Iris pigment epithelial cell (primary cell): ENCODE results near the gene EXOC4.
A peak's percentile ranks its signal among the peaks of the same experiment; 100 is the strongest.

ENCODE experiments used
- DNase-seq: peaks from one replicate; pipeline ENCODE4 v3.0.0-alpha.2; 2011; ENCODE audit warnings: low read depth

Gene EXOC4

GRCh38 chr7:133794479-133794878, 541.6 kb downstream of the EXOC4 start:
- DNase-seq = no peak

GRCh38 chr7:133795068-133795665, 542.3 kb downstream of the EXOC4 start:
- no peak for DNase-seq

DNA sequence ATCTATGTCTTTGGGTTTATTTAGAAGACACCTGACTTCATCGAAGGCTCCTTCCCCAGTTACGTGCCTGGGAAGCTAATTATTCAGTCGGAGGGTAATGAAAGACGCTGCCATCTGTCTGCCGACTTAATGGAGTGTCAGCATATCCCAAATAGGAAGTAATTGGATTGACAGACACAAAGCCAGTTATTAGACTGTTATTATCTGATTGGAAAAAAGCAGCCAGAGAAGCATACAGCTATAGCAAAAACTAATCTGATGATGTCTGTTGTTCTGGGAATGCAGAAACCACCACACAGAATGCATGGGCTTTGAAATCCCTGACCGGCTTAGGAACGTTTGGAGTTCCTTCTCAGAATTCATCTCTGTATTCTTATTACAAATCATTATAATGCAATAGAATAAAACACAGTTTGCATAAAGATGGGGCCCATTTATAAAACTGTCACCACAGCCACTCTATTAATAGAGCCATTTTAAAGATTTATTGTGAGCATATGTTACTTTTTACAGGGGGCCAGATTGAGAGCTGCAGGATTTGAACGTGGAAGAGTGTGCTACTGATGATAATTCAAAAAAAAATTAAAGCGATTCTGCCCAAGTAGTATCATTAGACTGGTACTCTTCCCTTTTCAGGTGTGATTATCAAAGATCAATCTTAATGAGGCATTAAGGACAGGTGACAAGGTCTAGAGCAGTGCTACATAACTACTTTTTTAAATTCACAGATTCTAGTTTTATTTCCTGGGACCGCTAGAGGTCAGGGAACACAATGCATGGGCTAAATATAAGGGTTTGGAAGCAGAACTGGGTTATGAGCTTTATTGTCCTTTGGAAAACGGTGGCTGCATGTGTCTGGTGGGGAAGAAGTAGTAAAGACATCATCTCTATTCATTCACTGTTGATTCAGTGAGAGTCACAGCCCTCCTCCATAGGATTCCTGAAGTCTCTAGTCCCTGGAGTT, 544.2 kb downstream of the EXOC4 start:
- no peak for DNase-seq

DNA sequence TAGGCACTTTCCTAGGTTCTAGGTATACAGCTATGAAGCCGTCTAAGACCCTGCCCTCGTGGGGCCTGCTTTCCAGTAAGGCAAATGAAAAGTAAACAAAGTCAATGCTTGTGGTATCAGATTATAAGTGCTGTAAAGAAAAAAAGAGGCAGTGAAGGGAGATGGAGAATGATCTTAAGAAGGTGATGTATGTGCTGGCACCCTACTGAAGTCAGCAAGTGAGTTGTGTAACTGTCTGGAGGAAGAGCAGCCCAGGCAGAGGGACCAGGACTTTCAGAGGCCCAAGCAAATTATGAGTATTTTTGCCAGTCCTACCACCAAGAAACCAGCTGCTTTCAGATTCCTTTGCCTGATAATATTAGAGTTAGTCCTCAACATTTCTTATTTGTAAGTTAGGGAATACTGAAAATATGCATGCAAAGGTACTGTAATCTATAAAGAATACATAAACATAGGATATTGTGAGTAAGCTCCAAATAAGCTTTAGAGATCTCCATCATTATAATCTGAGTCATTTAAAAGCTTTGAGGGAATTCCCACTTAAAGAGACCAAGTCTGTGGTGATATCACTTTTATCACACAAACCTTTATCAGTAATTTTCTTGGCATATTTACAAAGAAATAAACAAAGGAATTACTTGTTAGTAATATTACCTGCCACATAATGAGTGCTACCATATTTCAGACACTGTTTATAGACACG, 545.1 kb downstream of the EXOC4 start:
- DNase-seq = peak; percentile 68

- no peak for DNase-seq
These were observed 548.5 kb downstream of the EXOC4 start for GRCh38 chr7:133801341-133801740.

DNA sequence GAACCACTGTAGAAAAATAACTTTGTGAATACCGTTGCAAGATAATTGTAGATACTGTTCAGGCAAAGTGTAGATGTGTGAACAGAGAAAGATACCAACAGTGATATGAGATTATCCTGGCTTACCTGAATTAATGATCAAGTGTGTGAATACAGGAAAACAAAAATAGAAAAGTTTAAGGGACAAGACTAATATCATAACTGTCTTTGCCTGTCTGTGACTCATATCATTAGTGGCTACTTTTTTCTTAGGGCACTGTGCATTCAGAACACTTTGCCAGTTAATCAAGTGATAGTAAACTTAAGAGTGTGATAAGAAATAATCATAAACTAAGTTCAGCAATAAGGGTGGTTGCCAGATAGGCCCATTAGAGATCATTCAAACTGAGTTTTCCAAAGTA, 551.2 kb downstream of the EXOC4 start:
- no peak for DNase-seq

DNA sequence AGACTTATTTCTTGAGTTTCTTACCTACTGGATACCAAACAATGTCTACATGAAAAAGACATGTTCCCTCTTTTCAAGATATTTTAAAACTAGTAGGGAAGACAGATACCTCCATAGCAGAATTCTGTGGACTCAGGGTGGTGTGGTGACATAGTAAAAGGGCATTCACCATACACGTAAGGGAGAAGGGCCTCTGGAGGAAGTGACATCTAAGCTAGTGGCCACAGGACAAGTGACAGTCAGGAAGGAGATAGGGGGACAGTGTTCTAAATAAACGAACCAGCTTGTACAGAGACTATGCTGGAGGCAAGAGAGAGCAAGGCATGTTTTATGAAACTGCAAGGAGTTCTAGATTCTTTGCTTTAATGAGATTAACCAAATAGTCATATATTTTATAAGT, 552.5 kb downstream of the EXOC4 start:
- no peak for DNase-seq

- no peak for DNase-seq
These were observed 555.0 kb downstream of the EXOC4 start for GRCh38 chr7:133807624-133808492.

DNA sequence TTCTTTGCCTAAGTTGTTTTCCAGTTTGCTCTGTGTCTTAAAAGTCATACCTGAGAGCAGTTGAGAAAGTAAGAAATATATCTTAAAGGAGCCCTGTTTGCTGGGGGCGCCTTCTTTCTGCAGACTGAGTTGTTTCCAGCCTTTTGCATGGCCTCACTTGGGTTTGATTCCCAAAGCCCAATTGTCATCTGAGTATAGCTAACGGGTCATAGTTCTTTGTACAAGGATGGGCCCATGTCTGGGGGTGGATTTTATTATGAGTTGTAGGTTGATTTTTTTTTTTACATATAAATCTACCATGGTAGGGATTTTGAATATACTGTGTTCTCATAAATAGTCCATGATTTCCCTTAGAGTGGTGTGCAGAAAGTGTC, 555.6 kb downstream of the EXOC4 start:
- DNase-seq = no peak

DNA sequence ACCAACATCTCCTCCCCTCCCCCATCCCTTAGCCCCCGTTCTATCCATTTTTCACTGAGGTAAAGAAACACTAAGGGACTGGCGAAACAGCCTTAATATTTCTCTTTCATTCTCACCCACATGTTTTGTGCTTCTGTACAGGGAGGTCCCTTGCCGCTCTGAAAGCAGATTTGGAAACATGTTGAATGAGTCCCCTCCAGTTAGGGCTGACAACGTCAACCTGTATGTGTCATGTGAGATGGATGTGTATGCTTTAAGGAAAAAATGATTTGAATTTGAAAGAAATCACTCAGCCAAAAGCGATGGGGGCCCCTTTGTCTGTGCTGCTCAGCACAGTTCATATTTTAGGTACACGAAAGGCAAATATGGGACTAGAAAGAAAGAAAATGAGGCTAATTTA, 560.0 kb downstream of the EXOC4 start:
- DNase-seq = no peak

DNA sequence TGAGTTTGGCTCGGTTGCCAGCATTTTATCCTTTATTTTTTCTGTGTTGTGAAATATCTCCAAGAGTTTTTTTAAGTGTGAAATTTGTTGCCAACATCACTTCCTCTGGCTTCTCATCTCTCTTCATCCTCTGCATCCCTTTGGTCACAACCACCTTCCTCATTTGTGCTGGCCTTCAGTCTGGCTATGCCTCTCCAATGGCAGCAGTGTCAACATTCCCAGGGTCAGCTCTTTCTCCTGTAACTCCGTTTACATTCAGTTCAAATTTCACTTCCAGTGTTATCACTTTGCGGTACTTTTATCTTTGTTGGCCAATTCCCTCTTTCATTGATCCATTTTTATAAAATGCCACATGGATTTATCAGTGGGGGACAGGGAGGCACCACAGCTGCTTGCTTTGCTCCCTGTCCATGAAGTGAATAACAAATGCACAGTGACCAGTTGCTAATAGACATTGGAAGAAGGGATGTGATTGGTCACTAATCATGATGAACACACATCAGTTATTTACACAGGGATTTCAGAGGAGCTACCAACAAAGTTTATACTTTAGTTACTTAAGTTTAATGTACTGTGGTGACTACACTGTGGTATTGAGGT, 562.8 kb downstream of the EXOC4 start:
- DNase-seq = peak; percentile 69

- no peak for DNase-seq
These were observed 566.8 kb downstream of the EXOC4 start for GRCh38 chr7:133819695-133820094.

DNA sequence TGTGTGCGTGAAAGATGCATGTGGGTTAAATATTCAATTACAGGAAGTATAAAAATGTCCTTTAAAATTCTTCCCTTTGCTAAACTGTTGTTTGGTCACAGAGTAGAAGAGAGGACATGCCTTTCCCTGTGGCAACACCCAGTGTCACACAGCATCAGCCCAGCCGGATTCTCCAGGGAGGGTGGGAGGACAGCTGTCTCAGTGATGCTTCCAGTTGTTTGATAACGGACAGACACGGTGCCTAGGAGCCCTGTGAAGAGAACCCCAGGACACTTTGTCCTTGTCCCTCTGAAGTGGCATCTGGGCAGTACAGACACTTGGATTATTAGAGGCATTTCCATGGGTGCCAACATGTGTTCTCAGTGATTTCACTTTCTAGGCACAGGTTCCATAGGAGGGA, 567.7 kb downstream of the EXOC4 start:
- no peak for DNase-seq

- DNase-seq = no peak
These were observed 568.3 kb downstream of the EXOC4 start for GRCh38 chr7:133821171-133821570.

GRCh38 chr7:133822001-133822641, 569.2 kb downstream of the EXOC4 start:
- DNase-seq = peak; percentile 15

- no peak for DNase-seq
These were observed 570.1 kb downstream of the EXOC4 start for GRCh38 chr7:133822868-133823552.

- no peak for DNase-seq
These were observed 571.3 kb downstream of the EXOC4 start for GRCh38 chr7:133824132-133824531.

DNA sequence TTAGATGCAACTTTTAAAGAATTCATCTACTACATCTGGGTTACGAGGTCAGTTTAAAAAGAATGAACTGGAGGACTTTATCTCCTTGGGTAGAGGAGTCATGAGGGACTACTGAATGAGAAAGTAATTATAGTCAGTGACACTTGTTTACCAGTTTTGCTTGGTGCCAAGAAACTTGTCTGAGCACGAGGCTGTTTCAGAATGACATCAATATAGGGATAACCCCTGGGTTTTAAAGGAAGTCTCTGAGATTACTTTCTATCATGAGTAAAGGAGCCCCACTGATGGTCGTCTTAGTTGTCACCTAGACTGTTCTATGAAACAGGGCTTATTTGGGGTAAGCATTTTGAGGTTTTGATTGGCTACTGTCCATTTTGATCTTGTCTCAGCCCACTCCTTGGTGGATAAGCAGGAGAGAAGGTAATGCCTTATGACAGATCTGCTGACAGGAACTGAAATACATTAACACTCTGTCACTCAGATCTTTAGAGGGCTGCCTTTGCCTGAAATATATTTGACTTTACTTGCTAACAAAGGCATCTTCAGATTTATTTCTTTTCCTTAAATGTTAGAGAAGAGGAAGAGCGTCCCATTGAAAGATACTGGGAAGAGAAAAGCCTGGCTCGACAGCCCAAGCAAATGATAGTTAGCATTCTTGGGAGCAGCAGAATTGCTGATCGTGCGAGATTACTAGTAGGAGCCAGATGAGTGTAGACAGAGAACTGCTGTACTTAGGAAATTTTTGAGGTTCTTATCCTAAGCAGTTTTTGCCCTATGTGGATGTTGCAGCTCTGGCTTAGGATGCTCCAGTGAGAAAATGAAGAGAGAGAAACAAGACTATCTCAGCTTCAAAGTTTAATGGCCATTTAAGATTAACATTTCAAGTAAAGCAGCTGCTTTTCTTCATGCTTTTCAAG, 575.1 kb downstream of the EXOC4 start:
- DNase-seq = no peak

- DNase-seq = no peak
These were observed 576.0 kb downstream of the EXOC4 start for GRCh38 chr7:133828906-133829305.
